BJ (cell line): ENCODE results near the gene CAV2. TPM values are rescaled to one million over a fixed set of nuclear protein-coding genes. Genes with fewer than 3 reads are reported as not detected.
A peak's percentile ranks its signal among the peaks of the same experiment; 100 is the strongest.

Experiments used
- CTCF ChIA-PET: fragments of 350-600 bp; formaldehyde crosslinking; extraction: SDS; loops from one replicate; lab custom pipeline; 2021; ENCODE audit warnings: antibody characterized with exemption, inconsistent platforms; lab: Yijun Ruan, JAX
- POLR2A ChIA-PET: fragments of 300-600 bp; sonication (Branson Sonifier 250); formaldehyde crosslinking; extraction: SDS; loops from one replicate; lab custom pipeline; 2021; ENCODE audit warnings: antibody characterized with exemption; lab: Charles Lee
- DNase-seq: peaks from one replicate; pipeline ENCODE4 v3.0.0-alpha.2; 2011; ENCODE audit warnings: low read depth
- H3K27me3 ChIP-seq: 2 replicates; pipeline ENCODE4 v1.6.0; 2011; ENCODE audit warnings: low read length; ENCODE audit not compliant: control insufficient read depth, insufficient read depth
- H3K36me3 ChIP-seq: 2 replicates; pipeline ENCODE4 v1.5.1; 2011; ENCODE audit warnings: low read length; ENCODE audit not compliant: control insufficient read depth, insufficient read depth
- H3K4me3 ChIP-seq: 2 replicates; pipeline ENCODE4 v1.5.1; 2011; ENCODE audit warnings: low read depth, mild to moderate bottlenecking, control low read depth, low read length
- polyA minus RNA-seq: library from RNA; depleted of rRNA, polyadenylated mRNA; stranded (reverse); fragments of >200 nt; gene quantifications from 2 replicates; pipeline ENCODE4 v1.2.3, GENCODE V29; 2011; rRNA and poly(A)+ RNA removed
- polyA plus RNA-seq: library from polyadenylated mRNA; depleted of rRNA; stranded (reverse); fragments of >200 nt; gene quantifications from 2 replicates; pipeline ENCODE4 v1.2.3, GENCODE V29; 2011; rRNA removed
- TF ChIP-seq, protein P1 (sequence below): IDR thresholded peaks from 2 replicates; pipeline ENCODE4 v1.5.1; 2011; ENCODE audit warnings: low read depth, mild to moderate bottlenecking, control low read depth, inconsistent platforms, low read length, moderate library complexity; ENCODE audit not compliant: insufficient read depth

CAV2 gene, protein sequence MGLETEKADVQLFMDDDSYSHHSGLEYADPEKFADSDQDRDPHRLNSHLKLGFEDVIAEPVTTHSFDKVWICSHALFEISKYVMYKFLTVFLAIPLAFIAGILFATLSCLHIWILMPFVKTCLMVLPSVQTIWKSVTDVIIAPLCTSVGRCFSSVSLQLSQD
- polyA plus RNA-seq (245 and 263 TPM in 2 replicates), polyA minus RNA-seq (116 and 163 TPM in 2 replicates)

DNA sequence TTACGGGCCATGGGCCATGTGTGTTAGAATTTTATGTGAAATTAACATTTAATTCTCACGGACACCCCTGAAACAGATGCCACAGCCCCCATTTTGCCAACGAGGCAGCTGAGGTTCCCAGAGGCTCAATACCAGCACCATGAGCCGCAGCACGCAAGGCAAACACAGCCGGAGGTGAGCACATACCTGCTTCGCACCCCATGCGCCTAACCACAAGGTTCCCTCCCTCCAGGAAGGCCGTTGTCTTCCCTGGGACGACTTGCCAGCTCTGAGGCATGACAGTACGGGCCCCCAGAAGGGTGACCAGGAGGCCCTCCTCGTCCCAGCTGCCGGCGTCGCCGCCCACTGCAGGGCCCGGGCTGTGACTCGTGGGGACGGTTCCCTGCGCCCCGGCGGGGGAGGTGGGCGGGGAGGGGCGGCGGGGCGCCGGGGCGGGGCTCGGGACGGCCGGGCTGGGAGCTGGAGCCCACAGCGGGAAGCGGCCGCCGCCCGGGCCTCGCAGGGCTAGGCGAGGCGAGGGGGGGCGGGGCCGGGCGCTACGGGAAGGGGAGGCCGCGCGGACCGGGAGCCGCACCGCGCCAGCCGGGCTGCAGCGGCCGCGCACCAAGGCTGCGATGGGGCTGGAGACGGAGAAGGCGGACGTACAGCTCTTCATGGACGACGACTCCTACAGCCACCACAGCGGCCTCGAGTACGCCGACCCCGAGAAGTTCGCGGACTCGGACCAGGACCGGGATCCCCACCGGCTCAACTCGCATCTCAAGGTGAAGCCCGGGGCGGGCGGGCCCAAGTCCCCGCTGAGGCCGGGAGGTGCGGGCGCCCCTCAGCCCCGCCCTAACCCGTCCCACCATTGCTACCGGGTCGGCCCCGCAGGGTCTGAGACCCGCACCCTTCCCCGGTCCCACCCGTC lies at the start of gene CAV2:
CAV2 (plus strand) TSS at position 571 of the 910 bp plus-strand sequence; CDS start at position 615, 44 bp downstream.
- Histone ChIP-seq H3K27me3 (no peaks in the 10 kb centered on the region), H3K36me3 (no peaks in the 10 kb centered on the region), H3K4me3 (peak within 1 kb of the TSS; percentile 89)
- TF ChIP-seq, protein P1, sequence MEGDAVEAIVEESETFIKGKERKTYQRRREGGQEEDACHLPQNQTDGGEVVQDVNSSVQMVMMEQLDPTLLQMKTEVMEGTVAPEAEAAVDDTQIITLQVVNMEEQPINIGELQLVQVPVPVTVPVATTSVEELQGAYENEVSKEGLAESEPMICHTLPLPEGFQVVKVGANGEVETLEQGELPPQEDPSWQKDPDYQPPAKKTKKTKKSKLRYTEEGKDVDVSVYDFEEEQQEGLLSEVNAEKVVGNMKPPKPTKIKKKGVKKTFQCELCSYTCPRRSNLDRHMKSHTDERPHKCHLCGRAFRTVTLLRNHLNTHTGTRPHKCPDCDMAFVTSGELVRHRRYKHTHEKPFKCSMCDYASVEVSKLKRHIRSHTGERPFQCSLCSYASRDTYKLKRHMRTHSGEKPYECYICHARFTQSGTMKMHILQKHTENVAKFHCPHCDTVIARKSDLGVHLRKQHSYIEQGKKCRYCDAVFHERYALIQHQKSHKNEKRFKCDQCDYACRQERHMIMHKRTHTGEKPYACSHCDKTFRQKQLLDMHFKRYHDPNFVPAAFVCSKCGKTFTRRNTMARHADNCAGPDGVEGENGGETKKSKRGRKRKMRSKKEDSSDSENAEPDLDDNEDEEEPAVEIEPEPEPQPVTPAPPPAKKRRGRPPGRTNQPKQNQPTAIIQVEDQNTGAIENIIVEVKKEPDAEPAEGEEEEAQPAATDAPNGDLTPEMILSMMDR = no peak
- ChIA-PET CTCF (interaction anchor here (1.1 to 1.3 kb wide), 4 partner anchors 27 to 61 kb away, joined by 3 to 4 read pairs (median 4); no protein-coding TSS in a partner anchor), POLR2A (interaction anchor here (0.6 to 1.2 kb wide), 2 partner anchors 27 to 64 kb away, joined by 3 read pairs; no protein-coding TSS in a partner anchor)
- no peak for DNase-seq

DNA sequence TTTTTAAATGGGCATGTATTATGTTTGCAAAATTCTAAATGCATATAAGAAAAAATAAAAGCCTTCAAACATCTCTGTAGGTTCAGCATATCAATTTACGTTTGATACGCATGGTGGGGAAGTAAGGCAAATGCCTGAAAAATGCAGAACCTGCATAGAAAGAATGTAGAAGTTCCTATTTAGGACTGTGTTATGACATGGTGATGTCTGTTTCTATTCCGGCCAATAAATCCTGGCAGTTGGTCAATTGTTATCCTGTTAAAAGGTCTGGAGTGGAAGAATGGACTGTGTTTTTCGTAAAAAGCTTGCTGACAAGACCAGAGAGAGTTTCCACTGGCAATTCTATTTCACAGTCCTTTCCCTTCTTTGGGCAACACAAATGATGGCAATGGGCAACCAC lies 49.6 kb upstream of the CAV2 start:
- ChIA-PET CTCF (interaction anchor here (0.6 kb wide), 1 partner anchor 132 kb away, joined by 3 read pairs; no protein-coding TSS in a partner anchor), POLR2A (interaction anchor here (0.7 kb wide), 1 partner anchor 801 kb away, joined by 3 read pairs; no protein-coding TSS in a partner anchor)
- no peak for DNase-seq
- Histone ChIP-seq H3K4me3 (no peak overlapping the region), H3K27me3 (no peaks in the 10 kb centered on the region), H3K36me3 (no peaks in the 10 kb centered on the region)
- TF ChIP-seq, protein P1 = no peak

DNA sequence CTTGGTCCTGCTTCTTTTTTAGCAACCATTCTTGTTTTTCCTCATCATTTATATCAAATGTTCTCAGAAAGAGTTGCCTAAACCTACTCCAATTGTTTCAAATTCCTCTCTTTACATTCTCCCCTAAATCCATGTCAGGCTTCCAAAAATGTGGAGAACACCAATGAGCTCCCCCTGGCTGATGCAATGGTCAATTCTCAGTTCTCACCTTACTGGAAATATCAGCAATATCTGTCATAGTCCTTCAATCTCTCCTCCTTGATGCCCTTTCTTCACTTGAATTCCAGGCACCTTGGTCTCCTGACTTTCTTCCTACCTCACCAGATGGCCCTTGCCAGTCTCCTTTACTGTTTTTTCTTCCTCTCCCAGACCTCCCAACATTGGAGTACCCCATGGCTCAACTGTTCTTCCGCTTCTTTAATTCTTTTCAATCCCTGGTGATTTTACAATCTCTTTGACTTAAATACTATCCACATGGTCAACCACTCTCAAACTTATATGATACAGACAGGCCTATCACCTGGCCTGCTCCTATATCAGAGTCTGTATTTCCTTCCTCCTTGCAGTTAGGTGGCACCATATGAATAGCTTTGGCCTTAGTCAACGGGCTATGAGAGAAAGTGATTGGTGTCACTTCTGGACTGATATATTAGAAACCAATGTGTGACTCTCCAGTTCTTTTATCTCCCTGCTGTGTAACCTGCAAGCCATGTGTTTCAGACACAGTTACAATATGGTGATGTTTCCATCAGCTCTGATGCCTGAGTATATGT lies 47.4 kb upstream of the CAV2 start:
- TF ChIP-seq, protein P1 = no peak
- H3K27me3 ChIP-seq = no peaks in the 10 kb centered on the region
- CTCF ChIA-PET = interaction anchor here (0.8 kb wide), 2 partner anchors 47 to 137 kb away, joined by 3 read pairs; partner anchors contain the start of gene CAV2
- H3K4me3 ChIP-seq = no peak overlapping the region
- H3K36me3 ChIP-seq = no peaks in the 10 kb centered on the region
- DNase-seq = no peak
- POLR2A ChIA-PET = no interaction called here

DNA sequence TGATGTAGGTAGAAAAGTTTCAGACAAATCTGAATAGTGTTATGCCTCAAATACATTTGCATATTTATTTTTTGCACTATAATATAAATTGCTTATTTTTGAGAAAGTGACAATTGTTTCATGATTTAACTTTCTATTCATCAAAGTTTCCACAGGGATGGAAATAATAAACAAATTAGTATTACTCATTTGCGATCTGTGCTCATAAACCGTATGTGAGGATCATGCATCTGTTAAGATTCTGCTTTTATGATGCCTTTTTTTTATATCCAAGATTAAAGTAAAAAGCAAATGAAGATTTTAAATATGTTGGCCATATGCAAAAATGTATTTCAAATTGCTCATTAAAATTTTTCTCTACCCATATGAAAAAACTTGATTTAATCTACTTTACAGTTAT lies 45.2 kb upstream of the CAV2 start:
- Histone ChIP-seq H3K27me3 (no peaks in the 10 kb centered on the region), H3K36me3 (no peaks in the 10 kb centered on the region), H3K4me3 (no peak overlapping the region)
- POLR2A ChIA-PET = interaction anchor here (0.6 kb wide), 1 partner anchor 252 kb away, joined by 5 read pairs; no protein-coding TSS in a partner anchor
- TF ChIP-seq, protein P1 = no peak
- CTCF ChIA-PET = interaction anchor here (0.6 kb wide), 1 partner anchor 173 kb away, joined by 4 read pairs; no protein-coding TSS in a partner anchor
- DNase-seq = no peak
